SK-N-SH (cell line): ENCODE results near the gene SLC2A2. TPM values are rescaled to one million over a fixed set of nuclear protein-coding genes. Genes with fewer than 3 reads are reported as not detected.

ENCODE experiments used
- CTCF ChIA-PET: fragments of 300-600, 350-600 bp; formaldehyde crosslinking; extraction: SDS; loops from one replicate; lab custom pipeline; 2021; lab: Yijun Ruan, JAX
- POLR2A ChIA-PET: fragments of 350-600 bp; sonication (Branson Sonifier 250); formaldehyde crosslinking; extraction: SDS; loops from one replicate; lab custom pipeline; 2020; ENCODE audit warnings: antibody characterized with exemption, inconsistent platforms; lab: Yijun Ruan, JAX
- DNase-seq: peaks from one replicate; pipeline ENCODE4 v3.0.0; 2012
- H2AFZ ChIP-seq: fragments of 200-600 bp; sonication (generic); 2 replicates; pipeline ENCODE4 v1.8.1; 2016; ENCODE audit warnings: antibody characterized with exemption, mild to moderate bottlenecking, low read depth
- H3F3A ChIP-seq: fragments of 200-600 bp; sonication (generic); replicated peaks from 2 replicates; pipeline ENCODE3; 2016; ENCODE audit warnings: antibody characterized with exemption, mild to moderate bottlenecking; ENCODE audit not compliant: insufficient read depth
- H3K27ac ChIP-seq, 2 experiments: fragments of 200-500 bp in 1 of 2; fragments of 200-600 bp in 1 of 2; sonication (Bioruptor generic) in 1 of 2; sonication (generic), shearing (Covaris generic) in 1 of 2; 2 replicates each; pipeline versions ENCODE4 v1.5.1 to v1.6.1; 2014 to 2016; ENCODE audit warnings: low read depth in 2 of 2, inconsistent platforms in 1 of 2, low read length in 1 of 2, mild to moderate bottlenecking in 1 of 2, mixed read lengths in 1 of 2
- H3K27me3 ChIP-seq: fragments of 200-600 bp; sonication (generic), shearing (Covaris generic); 2 replicates; pipeline ENCODE4 v1.6.1; 2016; ENCODE audit warnings: mixed run types; ENCODE audit not compliant: insufficient read depth
- H3K36me3 ChIP-seq, 2 experiments: fragments of 200-500 bp in 1 of 2; fragments of 200-600 bp in 1 of 2; sonication (Bioruptor generic) in 1 of 2; sonication (generic) in 1 of 2; replicated peaks in 1 of 2; 2 replicates each; pipeline versions ENCODE3 to v1.5.1; 2014 to 2016; ENCODE audit warnings: low read length in 1 of 2, mild to moderate bottlenecking in 1 of 2; ENCODE audit not compliant: insufficient read depth in 2 of 2, control insufficient read depth in 1 of 2
- H3K4me1 ChIP-seq, 2 experiments: fragments of 200-500 bp in 1 of 2; fragments of 200-600 bp in 1 of 2; sonication (Bioruptor generic) in 1 of 2; sonication (generic), shearing (Covaris generic) in 1 of 2; 2 replicates each; pipeline versions ENCODE4 v1.5.1 to v1.6.1; 2014 to 2016; ENCODE audit warnings: low read depth in 1 of 2, low read length in 1 of 2, mixed run types in 1 of 2; ENCODE audit not compliant: insufficient read depth in 2 of 2, control insufficient read depth in 1 of 2
- H3K4me2 ChIP-seq: fragments of 200-600 bp; sonication (generic), shearing (Covaris generic); 2 replicates; pipeline ENCODE4 v1.6.1; 2017; ENCODE audit warnings: mixed run types
- H3K4me3 ChIP-seq, 2 experiments: fragments of 200-500 bp in 1 of 2; fragments of 200-600 bp in 1 of 2; sonication (Bioruptor generic) in 1 of 2; sonication (generic), shearing (Covaris generic) in 1 of 2; 2 replicates each; pipeline versions ENCODE4 v1.5.1 to v1.8.1; 2014 to 2016; ENCODE audit warnings: low read depth in 2 of 2, inconsistent platforms in 1 of 2, low read length in 1 of 2, mild to moderate bottlenecking in 1 of 2, mixed read lengths in 1 of 2, moderate library complexity in 1 of 2
- H3K79me2 ChIP-seq: fragments of 200-600 bp; sonication (generic); 2 replicates; pipeline ENCODE4 v1.8.1; 2017; ENCODE audit warnings: mild to moderate bottlenecking; ENCODE audit not compliant: insufficient read depth
- H3K9ac ChIP-seq: fragments of 200-600 bp; sonication (generic); 2 replicates; pipeline ENCODE4 v1.6.1; 2017; ENCODE audit warnings: mixed run types
- H3K9me2 ChIP-seq: fragments of 200-600 bp; sonication (generic); 2 replicates; pipeline ENCODE4 v1.6.1; 2017; ENCODE audit warnings: mixed run types
- H3K9me3 ChIP-seq: fragments of 200-600 bp; sonication (generic); 2 replicates; pipeline ENCODE4 v1.6.1; 2017; ENCODE audit warnings: mixed run types, mild to moderate bottlenecking, moderate library complexity
- H4K20me1 ChIP-seq: fragments of 200-600 bp; sonication (generic); 2 replicates; pipeline ENCODE4 v1.6.1; 2017; ENCODE audit warnings: mild to moderate bottlenecking, mixed run types; ENCODE audit not compliant: insufficient read depth
- CHD2 ChIP-seq: fragments of 150-350 bp; IDR thresholded peaks from 2 replicates; pipeline ENCODE4 v1.6.1; 2018; ENCODE audit warnings: low read length; ENCODE audit not compliant: partially characterized antibody
- ELF1 ChIP-seq: IDR thresholded peaks from 2 replicates; pipeline ENCODE4 v1.4.0; 2012
- EP300 ChIP-seq, 2 experiments: IDR thresholded peaks; 2 replicates each; pipeline versions ENCODE4 v1.4.0 to v1.6.1; 2012; ENCODE audit warnings: borderline replicate concordance in 1 of 2, low read depth in 1 of 2, low read length in 1 of 2
- EZH2phosphoT487 ChIP-seq: fragments of 200-600 bp; sonication (generic); IDR thresholded peaks from 2 replicates; pipeline ENCODE4 v1.6.1; 2017; ENCODE audit warnings: low read depth, mixed run types, mild to moderate bottlenecking, antibody characterized with exemption, moderate library complexity, borderline replicate concordance
- FOSL2 ChIP-seq: IDR thresholded peaks from 2 replicates; pipeline ENCODE4 v1.4.0; 2012; ENCODE audit warnings: low read depth, mild to moderate bottlenecking, moderate library complexity, borderline replicate concordance
- FOXJ3 ChIP-seq: sonication (generic); formaldehyde crosslinking; IDR thresholded peaks from 2 replicates; pipeline ENCODE4 v1.5.1; 2020; ENCODE audit warnings: mild to moderate bottlenecking, missing genetic modification reagents
- FOXM1 ChIP-seq: IDR thresholded peaks from 2 replicates; pipeline ENCODE4 v1.4.0; 2012; ENCODE audit warnings: low read depth, mild to moderate bottlenecking
- JUND ChIP-seq: IDR thresholded peaks from 2 replicates; pipeline ENCODE4 v1.4.0; 2012
- MEF2A ChIP-seq: IDR thresholded peaks from 2 replicates; pipeline ENCODE4 v1.4.0; 2012; ENCODE audit warnings: low read depth, borderline replicate concordance
- MXI1 ChIP-seq: IDR thresholded peaks from 2 replicates; pipeline ENCODE4 v1.6.1; 2012; ENCODE audit warnings: mild to moderate bottlenecking, low read depth, low read length, improper control_type of control experiment
- NRF1 ChIP-seq: IDR thresholded peaks from 2 replicates; pipeline ENCODE4 v1.6.1; 2012; ENCODE audit warnings: low read depth, mild to moderate bottlenecking, low read length
- POLR2AphosphoS5 ChIP-seq: IDR thresholded peaks from 2 replicates; pipeline ENCODE4 v1.6.1; 2012; ENCODE audit warnings: low read depth, low read length
- RCOR1 ChIP-seq: fragments of 150-350 bp; IDR thresholded peaks from 2 replicates; pipeline ENCODE4 v1.6.1; 2017; ENCODE audit warnings: antibody characterized with exemption, low read length
- RXRA ChIP-seq: IDR thresholded peaks from 2 replicates; pipeline ENCODE4 v1.4.0; 2012; ENCODE audit warnings: low read depth, mild to moderate bottlenecking, borderline replicate concordance
- SMC3 ChIP-seq: IDR thresholded peaks from 2 replicates; pipeline ENCODE4 v1.6.1; 2012; ENCODE audit warnings: low read depth, low read length, improper control_type of control experiment
- TAF1 ChIP-seq: IDR thresholded peaks from 2 replicates; pipeline ENCODE4 v1.6.1; 2012; ENCODE audit warnings: low read depth, mild to moderate bottlenecking, low read length, moderate library complexity, borderline replicate concordance
- TEAD4 ChIP-seq: IDR thresholded peaks from 2 replicates; pipeline ENCODE4 v1.4.0; 2012; ENCODE audit warnings: mild to moderate bottlenecking, borderline replicate concordance; ENCODE audit not compliant: insufficient read depth
- YY1 ChIP-seq: IDR thresholded peaks from 2 replicates; pipeline ENCODE4 v1.4.0; 2012; ENCODE audit warnings: low read depth, mild to moderate bottlenecking
- WGBS: methylation state at CpG from one replicate; pipeline ENCODE4 v1.1.6; 2017; ENCODE audit warnings: low lambda C conversion rate; 5-methylcytosine and 5-hydroxymethylcytosine counted together
- polyA plus RNA-seq, 3 experiments: library from polyadenylated mRNA; depleted of rRNA; stranded (reverse); fragments of >200 nt; gene quantifications; 2 replicates each; pipeline ENCODE4 v1.2.3, GENCODE V29; 2012
- TF ChIP-seq, protein P1 (sequence below): IDR thresholded peaks from 2 replicates; pipeline ENCODE4; 2012
- TF ChIP-seq, protein P2 (sequence below): IDR thresholded peaks from 2 replicates; pipeline ENCODE4 v1.4.0; 2012; ENCODE audit warnings: low read depth
- TF ChIP-seq, protein P3 (sequence below): fragments of 150-350 bp; IDR thresholded peaks from 2 replicates; pipeline ENCODE4 v1.6.1; 2016; ENCODE audit warnings: mild to moderate bottlenecking, low read depth, low read length
- TF ChIP-seq, protein P4 (sequence below): IDR thresholded peaks from 2 replicates; pipeline ENCODE4 v1.4.0; 2012; ENCODE audit warnings: low read depth, borderline replicate concordance

Gene SLC2A2
- polyA plus RNA-seq, 1 of the 3 experiments (the other 2 are of a cell fraction) = 0.59 TPM

DNA sequence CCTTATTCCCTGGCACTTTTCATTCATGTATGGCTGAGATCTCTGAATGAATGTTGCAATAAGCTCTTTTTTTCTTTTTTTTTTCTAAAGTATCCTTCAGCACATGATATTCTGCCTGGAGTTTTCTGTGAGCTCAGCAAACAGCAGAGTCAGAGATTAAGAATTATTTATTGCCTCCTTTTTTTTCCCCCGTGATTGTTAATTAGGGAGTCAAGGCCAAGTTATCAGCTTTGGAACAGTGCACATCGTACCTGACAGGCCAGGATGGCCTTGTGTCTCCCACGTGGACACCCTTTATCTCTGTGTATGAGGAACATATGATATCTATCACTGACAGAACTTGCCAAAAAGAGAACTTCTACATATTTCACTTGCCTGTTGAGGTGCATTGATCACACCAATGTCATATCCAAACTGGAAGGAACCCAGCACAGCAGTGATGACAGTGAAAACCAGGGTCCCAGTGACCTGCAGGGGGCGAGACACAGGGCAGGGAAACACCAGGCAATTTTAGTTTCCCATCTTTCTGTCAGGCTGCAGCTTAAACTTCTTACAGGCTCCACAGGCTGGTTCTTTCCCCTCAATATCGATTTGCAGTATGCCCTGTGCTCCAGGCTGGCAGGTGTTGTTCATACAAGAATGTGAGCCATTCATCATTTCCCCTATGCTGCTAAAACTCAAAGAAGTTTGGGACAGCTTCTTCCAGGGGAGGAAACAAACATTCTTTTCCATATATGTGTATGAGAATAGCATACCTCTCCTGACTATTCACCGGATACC, 8.2 kb downstream of the SLC2A2 start (continued):
- TF ChIP-seq, protein P1, sequence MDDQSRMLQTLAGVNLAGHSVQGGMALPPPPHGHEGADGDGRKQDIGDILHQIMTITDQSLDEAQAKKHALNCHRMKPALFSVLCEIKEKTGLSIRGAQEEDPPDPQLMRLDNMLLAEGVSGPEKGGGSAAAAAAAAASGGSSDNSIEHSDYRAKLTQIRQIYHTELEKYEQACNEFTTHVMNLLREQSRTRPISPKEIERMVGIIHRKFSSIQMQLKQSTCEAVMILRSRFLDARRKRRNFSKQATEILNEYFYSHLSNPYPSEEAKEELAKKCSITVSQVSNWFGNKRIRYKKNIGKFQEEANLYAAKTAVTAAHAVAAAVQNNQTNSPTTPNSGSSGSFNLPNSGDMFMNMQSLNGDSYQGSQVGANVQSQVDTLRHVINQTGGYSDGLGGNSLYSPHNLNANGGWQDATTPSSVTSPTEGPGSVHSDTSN = peak; percentile 75
- no peak for TF ChIP-seq FOXM1
- no peak for TF ChIP-seq JUND
- TF ChIP-seq, protein P2, sequence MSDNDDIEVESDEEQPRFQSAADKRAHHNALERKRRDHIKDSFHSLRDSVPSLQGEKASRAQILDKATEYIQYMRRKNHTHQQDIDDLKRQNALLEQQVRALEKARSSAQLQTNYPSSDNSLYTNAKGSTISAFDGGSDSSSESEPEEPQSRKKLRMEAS = no peak
- TF ChIP-seq ELF1 = no peak
- TF ChIP-seq POLR2AphosphoS5 = no peak
- TF ChIP-seq FOXJ3 (CRISPR knock-in tag) = no peak
- TF ChIP-seq RCOR1 = no peak
- TF ChIP-seq YY1 = no peak
- no peak for TF ChIP-seq CHD2
- TF ChIP-seq EZH2phosphoT487 = no peak
- no peak for TF ChIP-seq MXI1

DNA sequence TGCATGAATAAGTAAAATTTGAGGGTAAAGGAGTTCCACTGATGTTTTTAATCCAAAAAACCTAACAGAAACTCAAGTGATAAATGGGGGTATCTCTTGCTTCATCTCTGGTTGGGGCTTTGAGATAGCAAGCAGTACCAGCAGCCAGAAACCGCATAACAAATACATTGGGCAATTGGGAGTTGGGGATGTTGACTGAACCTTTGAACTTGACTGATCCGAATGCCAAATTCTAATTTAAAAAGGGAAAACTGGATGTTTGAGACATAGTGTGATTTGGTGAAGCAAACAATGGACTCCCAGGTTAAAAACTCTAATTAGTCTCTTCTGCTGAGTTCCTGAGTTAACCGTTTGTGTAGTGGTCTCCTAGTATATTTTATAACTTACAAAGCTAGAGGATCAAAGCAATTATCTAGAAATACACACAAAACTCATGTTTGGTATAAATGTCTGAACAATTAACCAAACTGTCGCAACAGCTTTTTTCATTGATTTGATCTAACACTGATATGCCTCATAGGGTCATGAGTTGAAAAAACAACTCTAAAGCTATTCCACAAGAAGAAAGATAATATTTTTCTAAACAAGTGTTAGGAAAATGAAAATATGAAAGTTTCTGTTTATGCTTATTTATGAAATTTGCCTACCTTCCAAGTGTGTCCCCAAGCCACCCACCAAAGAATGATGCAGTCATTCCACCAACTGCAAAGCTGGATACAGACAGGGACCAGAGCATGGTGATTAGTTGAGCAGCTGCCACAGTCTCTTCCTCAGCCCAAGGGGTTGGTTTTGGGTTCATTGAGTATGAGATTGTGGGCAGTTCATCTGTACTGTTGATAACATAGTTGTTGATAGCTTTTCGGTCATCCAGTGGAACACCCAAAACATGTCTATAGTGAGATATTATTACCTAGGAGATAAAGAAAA, 12.4 kb downstream of the SLC2A2 start:
- 96% methylated on average over 5 of the region's 5 CpGs for WGBS
- CTCF ChIA-PET = interaction anchor here (1.3 to 1.4 kb wide), 2 partner anchors 35 to 552 kb away, joined by 3 to 4 read pairs; no protein-coding TSS in a partner anchor
- no peak for DNase-seq
- TF ChIP-seq MXI1 (no peak), NRF1 (no peak), FOSL2 (no peak), TAF1 (no peak), CHD2 (no peak), RCOR1 (no peak), ELF1 (no peak), TEAD4 (no peak), EP300 (IDR thresholded peaks at IDR 0.05; ENCODE audit: borderline replicate concordance in 1 of 2, low read depth in 1 of 2, low read length in 1 of 2) (no peak), JUND (no peak), MEF2A (no peak), RXRA (no peak), SMC3 (no peak)
- TF ChIP-seq, protein P3, sequence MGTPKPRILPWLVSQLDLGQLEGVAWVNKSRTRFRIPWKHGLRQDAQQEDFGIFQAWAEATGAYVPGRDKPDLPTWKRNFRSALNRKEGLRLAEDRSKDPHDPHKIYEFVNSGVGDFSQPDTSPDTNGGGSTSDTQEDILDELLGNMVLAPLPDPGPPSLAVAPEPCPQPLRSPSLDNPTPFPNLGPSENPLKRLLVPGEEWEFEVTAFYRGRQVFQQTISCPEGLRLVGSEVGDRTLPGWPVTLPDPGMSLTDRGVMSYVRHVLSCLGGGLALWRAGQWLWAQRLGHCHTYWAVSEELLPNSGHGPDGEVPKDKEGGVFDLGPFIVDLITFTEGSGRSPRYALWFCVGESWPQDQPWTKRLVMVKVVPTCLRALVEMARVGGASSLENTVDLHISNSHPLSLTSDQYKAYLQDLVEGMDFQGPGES = no peak
- TF ChIP-seq, protein P4, sequence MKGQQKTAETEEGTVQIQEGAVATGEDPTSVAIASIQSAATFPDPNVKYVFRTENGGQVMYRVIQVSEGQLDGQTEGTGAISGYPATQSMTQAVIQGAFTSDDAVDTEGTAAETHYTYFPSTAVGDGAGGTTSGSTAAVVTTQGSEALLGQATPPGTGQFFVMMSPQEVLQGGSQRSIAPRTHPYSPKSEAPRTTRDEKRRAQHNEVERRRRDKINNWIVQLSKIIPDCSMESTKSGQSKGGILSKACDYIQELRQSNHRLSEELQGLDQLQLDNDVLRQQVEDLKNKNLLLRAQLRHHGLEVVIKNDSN = no peak
- TF ChIP-seq, protein P2 = no peak
- TF ChIP-seq, protein P1 = no peak

More for the DNA sequence above, 12.4 kb downstream of the SLC2A2 start:
- Histone ChIP-seq H3K9me3 (no peaks in the 10 kb centered on the region; the same call in 1 of the 2 replicates), H3F3A (no peaks in the 10 kb centered on the region), H2AFZ (no peak overlapping the region), H3K27me3 (no peaks in the 10 kb centered on the region), H3K27ac (no peak overlapping the region), H3K9me2 (no peaks in the 10 kb centered on the region), H4K20me1 (no peaks in the 10 kb centered on the region), H3K79me2 (no peaks in the 10 kb centered on the region), H3K4me3 (no peak overlapping the region), H3K9ac (no peak overlapping the region), H3K4me1 (peaks cover 0 to 11% of the 10 kb centered on the region in 2 experiments; a peak in 2 of 4 replicates), H3K4me2 (no peak overlapping the region), H3K36me3 (no peaks in the 10 kb centered on the region)
- POLR2A ChIA-PET = no interaction called here
